Measurements from ENCODE around the gene GPC6.

Gene GPC6

DNA sequence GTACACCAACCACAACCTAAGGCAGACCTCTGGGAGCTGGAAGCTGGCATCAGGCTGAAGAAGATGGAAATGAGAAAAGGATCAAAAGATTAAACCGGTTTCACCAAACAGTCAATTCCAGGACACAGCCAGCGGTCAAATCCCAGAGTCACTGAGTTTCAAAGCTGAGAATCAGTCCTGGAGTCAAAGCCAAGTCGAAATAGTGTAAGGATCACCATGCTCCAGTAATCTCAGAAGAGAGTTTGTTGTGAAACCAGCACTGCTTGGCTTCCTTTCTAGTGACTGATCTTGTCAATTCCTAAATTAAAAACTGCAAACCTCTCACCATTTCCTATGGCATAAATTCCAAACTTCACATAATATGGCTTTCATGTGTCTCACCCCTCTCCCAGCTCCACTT, 198.8 kb downstream of the GPC6 start:
- Histone ChIP-seq H3K4me3 (ENCODE audit: control insufficient read depth in 1 of 7, extremely low read depth in 1 of 7, insufficient read depth in 4 of 7, low read depth in 2 of 7, low read length in 6 of 7) (no peak overlapping the region), H3K4me1 (ENCODE audit: control extremely low read depth in 1 of 4, control insufficient read depth in 4 of 4, insufficient read depth in 4 of 4, low read length in 3 of 4) (no peaks in the 10 kb centered on the region), H3K27ac (ENCODE audit: insufficient read depth in 1 of 2, low read depth in 1 of 2, low read length in 2 of 2, poor library complexity in 1 of 2, severe bottlenecking in 2 of 2) (no peak overlapping the region), H3K9me3 (ENCODE audit: control extremely low read depth in 1 of 5, control insufficient read depth in 4 of 5, insufficient read depth in 2 of 5, low read depth in 1 of 5, low read length in 4 of 5) (no peaks in the 10 kb centered on the region), H3K36me3 (ENCODE audit: control insufficient read depth in 4 of 4, insufficient read depth in 4 of 4, low read length in 3 of 4) (no peaks in the 10 kb centered on the region), H3K27me3 (replicated peaks in 2 of 5; ENCODE audit: control insufficient read depth in 4 of 5, insufficient read depth in 5 of 5, low read length in 4 of 5) (no peaks in the 10 kb centered on the region)
- CTCF ChIA-PET: no interaction called here
- no peak for DNase-seq
- WGBS (ENCODE audit: insufficient coverage): 90% methylated on average over 3 of the region's 3 CpGs
- POLR2A ChIA-PET: no interaction called here

DNA sequence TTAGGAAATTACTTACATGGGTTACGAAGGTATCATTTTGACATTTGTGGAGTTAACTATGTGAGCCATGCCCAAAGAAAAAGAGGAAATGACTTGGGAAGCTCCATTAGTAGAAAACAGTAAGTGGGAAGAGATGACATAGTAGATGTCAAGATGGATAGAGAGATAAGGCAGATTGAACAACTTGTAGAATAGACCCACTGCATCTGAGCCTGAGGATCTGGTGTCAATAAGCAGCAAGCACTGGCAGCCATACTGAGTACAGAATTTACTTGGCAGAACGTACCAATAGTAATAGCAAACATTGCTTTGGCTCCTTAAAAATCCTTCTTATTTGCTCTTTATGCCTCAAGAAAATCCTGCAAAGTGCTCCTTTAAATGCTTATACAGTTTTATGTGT, 203.8 kb downstream of the GPC6 start:
- ChIA-PET POLR2A (no interaction called here), CTCF (no interaction called here)
- Histone ChIP-seq H3K9me3 (ENCODE audit: control extremely low read depth in 1 of 5, control insufficient read depth in 4 of 5, insufficient read depth in 2 of 5, low read depth in 1 of 5, low read length in 4 of 5) (no peaks in the 10 kb centered on the region), H3K27me3 (replicated peaks in 2 of 5; ENCODE audit: control insufficient read depth in 4 of 5, insufficient read depth in 5 of 5, low read length in 4 of 5) (no peaks in the 10 kb centered on the region), H3K36me3 (ENCODE audit: control insufficient read depth in 4 of 4, insufficient read depth in 4 of 4, low read length in 3 of 4) (no peaks in the 10 kb centered on the region), H3K27ac (ENCODE audit: insufficient read depth in 1 of 2, low read depth in 1 of 2, low read length in 2 of 2, poor library complexity in 1 of 2, severe bottlenecking in 2 of 2) (no peak overlapping the region), H3K4me3 (ENCODE audit: control insufficient read depth in 1 of 7, extremely low read depth in 1 of 7, insufficient read depth in 4 of 7, low read depth in 2 of 7, low read length in 6 of 7) (no peak overlapping the region), H3K4me1 (ENCODE audit: control extremely low read depth in 1 of 4, control insufficient read depth in 4 of 4, insufficient read depth in 4 of 4, low read length in 3 of 4) (no peaks in the 10 kb centered on the region)
- DNase-seq: no peak
- WGBS (ENCODE audit: insufficient coverage): 91% methylated on average over 1 of the region's 2 CpGs

DNA sequence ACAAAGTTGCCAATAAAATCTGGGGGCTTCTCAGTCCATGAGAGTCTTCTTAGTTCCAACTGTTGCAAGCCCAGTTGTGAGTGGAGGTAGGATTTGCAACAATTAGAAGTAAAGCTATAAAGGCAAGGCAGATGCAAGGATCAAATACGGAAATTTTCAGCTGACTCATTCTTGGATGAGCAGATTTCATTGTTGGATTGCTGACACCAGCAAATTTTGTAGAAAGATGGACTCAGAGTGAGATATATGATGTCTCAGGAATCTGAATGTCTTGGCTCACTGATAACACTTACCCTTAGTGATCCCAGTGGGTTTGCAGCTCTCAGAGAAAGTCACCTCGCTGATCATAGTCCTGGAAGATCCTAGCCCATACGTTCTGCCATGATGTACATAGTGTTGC, 209.0 kb downstream of the GPC6 start:
- 92% methylated on average over 2 of the region's 3 CpGs for whole genome bisulfite sequencing (ENCODE audit: insufficient coverage)
- H3K36me3 ChIP-seq (ENCODE audit: control insufficient read depth in 4 of 4, insufficient read depth in 4 of 4, low read length in 3 of 4): no peaks in the 10 kb centered on the region
- no peak overlapping the region for H3K27ac ChIP-seq (ENCODE audit: insufficient read depth in 1 of 2, low read depth in 1 of 2, low read length in 2 of 2, poor library complexity in 1 of 2, severe bottlenecking in 2 of 2)
- H3K27me3 ChIP-seq (replicated peaks in 2 of 5; ENCODE audit: control insufficient read depth in 4 of 5, insufficient read depth in 5 of 5, low read length in 4 of 5): no peaks in the 10 kb centered on the region
- H3K4me1 ChIP-seq (ENCODE audit: control extremely low read depth in 1 of 4, control insufficient read depth in 4 of 4, insufficient read depth in 4 of 4, low read length in 3 of 4): no peaks in the 10 kb centered on the region
- H3K4me3 ChIP-seq (ENCODE audit: control insufficient read depth in 1 of 7, extremely low read depth in 1 of 7, insufficient read depth in 4 of 7, low read depth in 2 of 7, low read length in 6 of 7): no peak overlapping the region
- H3K9me3 ChIP-seq (ENCODE audit: control extremely low read depth in 1 of 5, control insufficient read depth in 4 of 5, insufficient read depth in 2 of 5, low read depth in 1 of 5, low read length in 4 of 5): no peaks in the 10 kb centered on the region
- CTCF ChIA-PET: no interaction called here
- POLR2A ChIA-PET: no interaction called here
- DNase-seq: no peak

DNA sequence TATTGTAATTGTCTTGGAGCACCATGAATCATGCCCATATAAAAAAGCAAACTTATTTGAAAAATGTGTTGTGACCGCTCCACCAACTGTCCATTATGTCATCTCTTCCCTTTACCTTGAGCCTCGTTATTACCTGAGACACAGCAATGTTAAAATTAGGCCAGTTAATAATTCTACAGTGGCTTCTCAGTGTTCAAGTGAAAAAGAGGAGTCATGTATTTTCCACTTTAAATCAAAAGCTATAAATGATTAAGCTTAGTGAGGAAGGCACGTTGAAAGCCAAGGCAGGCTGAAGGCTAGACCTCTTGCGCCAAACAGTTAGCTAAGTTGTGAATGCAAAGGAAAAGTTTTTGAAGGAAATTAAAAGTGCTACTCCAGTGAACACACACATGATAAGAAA, 210.5 kb downstream of the GPC6 start:
- CTCF ChIA-PET: no interaction called here
- H3K4me3 ChIP-seq (ENCODE audit: control insufficient read depth in 1 of 7, extremely low read depth in 1 of 7, insufficient read depth in 4 of 7, low read depth in 2 of 7, low read length in 6 of 7): no peak overlapping the region
- POLR2A ChIA-PET: no interaction called here

DNA sequence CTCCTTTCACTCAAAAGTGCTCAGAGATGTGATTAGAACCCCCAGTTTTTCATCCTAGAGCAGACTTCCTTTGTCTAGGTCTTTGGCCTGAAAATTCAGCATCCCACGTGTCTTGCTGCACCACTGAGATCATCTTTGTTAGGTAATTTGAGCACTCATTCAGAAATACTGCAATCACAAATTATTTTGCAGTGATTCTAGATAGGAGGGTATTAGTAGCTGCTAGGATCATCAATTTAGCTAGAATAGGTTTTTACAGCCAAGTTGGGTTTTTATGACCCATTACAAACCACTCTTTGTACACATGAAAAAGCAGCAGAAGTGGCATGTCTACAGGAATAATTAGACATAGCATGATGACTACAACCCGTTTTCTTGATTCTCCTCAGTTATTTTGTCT, 219.6 kb downstream of the GPC6 start:
- H3K4me3 ChIP-seq (ENCODE audit: control insufficient read depth in 1 of 7, extremely low read depth in 1 of 7, insufficient read depth in 4 of 7, low read depth in 2 of 7, low read length in 6 of 7): no peak overlapping the region
- H3K4me1 ChIP-seq (ENCODE audit: control extremely low read depth in 1 of 4, control insufficient read depth in 4 of 4, insufficient read depth in 4 of 4, low read length in 3 of 4): no peaks in the 10 kb centered on the region
- no peak for DNase-seq
- no peaks in the 10 kb centered on the region for H3K27me3 ChIP-seq (replicated peaks in 2 of 5; ENCODE audit: control insufficient read depth in 4 of 5, insufficient read depth in 5 of 5, low read length in 4 of 5)
- ChIA-PET POLR2A (no interaction called here), CTCF (no interaction called here)
- no peaks in the 10 kb centered on the region for H3K9me3 ChIP-seq (ENCODE audit: control extremely low read depth in 1 of 5, control insufficient read depth in 4 of 5, insufficient read depth in 2 of 5, low read depth in 1 of 5, low read length in 4 of 5)
- no peaks in the 10 kb centered on the region for H3K36me3 ChIP-seq (ENCODE audit: control insufficient read depth in 4 of 4, insufficient read depth in 4 of 4, low read length in 3 of 4)
- H3K27ac ChIP-seq (ENCODE audit: insufficient read depth in 1 of 2, low read depth in 1 of 2, low read length in 2 of 2, poor library complexity in 1 of 2, severe bottlenecking in 2 of 2): no peak overlapping the region
- WGBS (ENCODE audit: insufficient coverage): 83% methylated on average over 1 of the region's 2 CpGs

More for the DNA sequence above, 210.5 kb downstream of the GPC6 start:
- H3K27me3 ChIP-seq (replicated peaks in 2 of 5; ENCODE audit: control insufficient read depth in 4 of 5, insufficient read depth in 5 of 5, low read length in 4 of 5): no peaks in the 10 kb centered on the region
- no peaks in the 10 kb centered on the region for H3K4me1 ChIP-seq (ENCODE audit: control extremely low read depth in 1 of 4, control insufficient read depth in 4 of 4, insufficient read depth in 4 of 4, low read length in 3 of 4)
- H3K36me3 ChIP-seq (ENCODE audit: control insufficient read depth in 4 of 4, insufficient read depth in 4 of 4, low read length in 3 of 4): no peaks in the 10 kb centered on the region
- no CpG with 5 or more reads among the region's 4 CpGs for WGBS (ENCODE audit: insufficient coverage)
- DNase-seq: no peak
- H3K27ac ChIP-seq (ENCODE audit: insufficient read depth in 1 of 2, low read depth in 1 of 2, low read length in 2 of 2, poor library complexity in 1 of 2, severe bottlenecking in 2 of 2): no peak overlapping the region
- H3K9me3 ChIP-seq (ENCODE audit: control extremely low read depth in 1 of 5, control insufficient read depth in 4 of 5, insufficient read depth in 2 of 5, low read depth in 1 of 5, low read length in 4 of 5): no peaks in the 10 kb centered on the region

DNA sequence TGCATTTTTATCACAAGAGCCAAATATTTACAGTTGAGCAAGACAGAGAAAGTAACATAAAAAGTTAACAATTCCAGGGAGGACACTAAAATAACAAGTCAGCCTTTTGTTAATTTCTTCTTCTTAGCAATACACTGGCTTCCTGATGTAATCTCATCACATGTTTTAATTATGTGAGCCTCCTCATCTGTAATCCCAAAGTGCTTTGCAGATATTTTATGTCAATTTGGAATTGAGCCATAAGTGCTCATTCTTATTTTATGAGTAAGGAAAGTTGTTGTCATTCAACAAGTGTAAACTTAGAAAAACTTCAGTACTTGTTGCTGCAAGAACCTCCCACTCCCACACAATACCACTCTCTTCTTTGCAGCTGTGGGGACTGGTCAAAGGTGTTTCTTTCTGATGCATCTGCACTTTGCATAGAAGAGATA, 223.6 kb downstream of the GPC6 start:
- Histone ChIP-seq H3K4me1 (ENCODE audit: control extremely low read depth in 1 of 4, control insufficient read depth in 4 of 4, insufficient read depth in 4 of 4, low read length in 3 of 4) (no peaks in the 10 kb centered on the region), H3K27ac (ENCODE audit: insufficient read depth in 1 of 2, low read depth in 1 of 2, low read length in 2 of 2, poor library complexity in 1 of 2, severe bottlenecking in 2 of 2) (no peak overlapping the region), H3K36me3 (ENCODE audit: control insufficient read depth in 4 of 4, insufficient read depth in 4 of 4, low read length in 3 of 4) (no peaks in the 10 kb centered on the region), H3K4me3 (ENCODE audit: control insufficient read depth in 1 of 7, extremely low read depth in 1 of 7, insufficient read depth in 4 of 7, low read depth in 2 of 7, low read length in 6 of 7) (no peak overlapping the region), H3K9me3 (ENCODE audit: control extremely low read depth in 1 of 5, control insufficient read depth in 4 of 5, insufficient read depth in 2 of 5, low read depth in 1 of 5, low read length in 4 of 5) (no peaks in the 10 kb centered on the region), H3K27me3 (replicated peaks in 2 of 5; ENCODE audit: control insufficient read depth in 4 of 5, insufficient read depth in 5 of 5, low read length in 4 of 5) (no peaks in the 10 kb centered on the region)
- ChIA-PET CTCF (interaction anchor here (0.7 kb wide), 1 partner anchor 16 kb away, joined by 3 read pairs; no protein-coding TSS in a partner anchor), POLR2A (no interaction called here)
- DNase-seq: no peak

DNA sequence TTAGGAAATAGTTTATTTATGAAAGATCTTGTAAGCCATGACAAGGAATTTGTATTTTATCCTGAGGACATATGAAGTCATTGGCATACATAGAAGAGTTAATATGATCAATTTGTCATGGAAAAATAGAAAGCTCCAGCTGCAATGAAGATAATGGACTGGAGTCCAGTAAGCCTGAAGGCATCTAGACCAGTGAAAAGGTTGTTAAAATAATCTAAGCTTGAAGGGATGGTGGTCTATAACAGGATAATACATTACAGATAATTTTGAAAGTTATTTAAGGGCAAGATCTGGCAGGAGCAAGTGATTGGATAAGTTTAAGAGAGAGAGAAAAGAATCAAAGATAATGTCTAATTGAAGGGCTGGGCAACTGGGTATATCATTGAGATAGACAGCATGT, 224.2 kb downstream of the GPC6 start:
- POLR2A ChIA-PET: no interaction called here
- Histone ChIP-seq H3K27ac (ENCODE audit: insufficient read depth in 1 of 2, low read depth in 1 of 2, low read length in 2 of 2, poor library complexity in 1 of 2, severe bottlenecking in 2 of 2) (no peak overlapping the region), H3K27me3 (replicated peaks in 2 of 5; ENCODE audit: control insufficient read depth in 4 of 5, insufficient read depth in 5 of 5, low read length in 4 of 5) (no peaks in the 10 kb centered on the region), H3K9me3 (ENCODE audit: control extremely low read depth in 1 of 5, control insufficient read depth in 4 of 5, insufficient read depth in 2 of 5, low read depth in 1 of 5, low read length in 4 of 5) (no peaks in the 10 kb centered on the region), H3K36me3 (ENCODE audit: control insufficient read depth in 4 of 4, insufficient read depth in 4 of 4, low read length in 3 of 4) (no peaks in the 10 kb centered on the region), H3K4me3 (ENCODE audit: control insufficient read depth in 1 of 7, extremely low read depth in 1 of 7, insufficient read depth in 4 of 7, low read depth in 2 of 7, low read length in 6 of 7) (no peak overlapping the region), H3K4me1 (ENCODE audit: control extremely low read depth in 1 of 4, control insufficient read depth in 4 of 4, insufficient read depth in 4 of 4, low read length in 3 of 4) (no peaks in the 10 kb centered on the region)
- CTCF ChIA-PET: interaction anchor here (0.7 kb wide), 1 partner anchor 15 kb away, joined by 3 read pairs; no protein-coding TSS in a partner anchor
- no peak for DNase-seq

All from common myeloid progenitor, CD34-positive (primary cell).